HG02885 (cell line): ENCODE measurements around the gene EPHA3.

Experiments
- ATAC-seq: cut with Tn5 transposase; IDR thresholded peaks from one replicate; pipeline ENCODE4 v1.9.1; 2021; ENCODE audit warnings: mild to moderate bottlenecking; ENCODE audit not compliant: unreplicated experiment, poor library complexity

Gene EPHA3

GRCh38 chr3:89276116-89276515 lies 168.7 kb downstream of the EPHA3 start:
- ATAC-seq = no peak

- ATAC-seq = no peak
Observed at GRCh38 chr3:89278302-89279025, 171.0 kb downstream of the EPHA3 start.

GRCh38 chr3:89280301-89280700 lies 172.9 kb downstream of the EPHA3 start:
- ATAC-seq = no peak

- no peak for ATAC-seq
Observed at GRCh38 chr3:89280822-89281365, 173.5 kb downstream of the EPHA3 start.

- ATAC-seq = no peak
Observed at GRCh38 chr3:89287902-89288508, 180.6 kb downstream of the EPHA3 start.

GRCh38 chr3:89289574-89290190 lies 182.3 kb downstream of the EPHA3 start:
- no peak for ATAC-seq

GRCh38 chr3:89297199-89297598 lies 189.8 kb downstream of the EPHA3 start:
- ATAC-seq = no peak

- ATAC-seq = no peak
Observed at GRCh38 chr3:89300526-89300925, 193.1 kb downstream of the EPHA3 start.

- no peak for ATAC-seq
Observed at GRCh38 chr3:89300981-89301380, 193.6 kb downstream of the EPHA3 start.

GRCh38 chr3:89303701-89304100 lies 196.3 kb downstream of the EPHA3 start:
- no peak for ATAC-seq

- ATAC-seq = no peak
Observed at GRCh38 chr3:89306540-89306939, 199.1 kb downstream of the EPHA3 start.

- no peak for ATAC-seq
Observed at GRCh38 chr3:89311581-89311980, 204.2 kb downstream of the EPHA3 start.

GRCh38 chr3:89312141-89312540 lies 204.7 kb downstream of the EPHA3 start:
- ATAC-seq = no peak

GRCh38 chr3:89314454-89315098 lies 207.2 kb downstream of the EPHA3 start:
- no peak for ATAC-seq

GRCh38 chr3:89315750-89316470 lies 208.5 kb downstream of the EPHA3 start:
- ATAC-seq = no peak

- ATAC-seq = no peak
Observed at GRCh38 chr3:89320186-89320585, 212.8 kb downstream of the EPHA3 start.

- no peak for ATAC-seq
Observed at GRCh38 chr3:89326997-89327396, 219.6 kb downstream of the EPHA3 start.

- ATAC-seq = no peak
Observed at GRCh38 chr3:89332386-89332785, 225.0 kb downstream of the EPHA3 start.

GRCh38 chr3:89332793-89333192 lies 225.4 kb downstream of the EPHA3 start:
- no peak for ATAC-seq

GRCh38 chr3:89335693-89336092 lies 228.3 kb downstream of the EPHA3 start:
- no peak for ATAC-seq
